NCI-H1092 (cell line): ENCODE measurements around the gene MYH8.

ENCODE experiments used
- DNase-seq: peaks from one replicate; lab custom pipeline; 2025; lab: John Stamatoyannopoulos, UW

MYH8 gene

GRCh38 chr17:10380631-10381408 is 40.9 kb downstream of the MYH8 start:
- no peak for DNase-seq

- DNase-seq = no peak
Observed at GRCh38 chr17:10372906-10373305, 48.8 kb downstream of the MYH8 start, which contains the start of gene MYH13. Gene MYH13 (minus strand): TSS chr17:10373006. CDS start chr17:10364530, 8,476 bp downstream.

- no peak for DNase-seq
Observed at GRCh38 chr17:10370016-10370608, 51.6 kb downstream of the MYH8 start.

GRCh38 chr17:10369239-10369638 is 52.5 kb downstream of the MYH8 start:
- DNase-seq = no peak

- no peak for DNase-seq
Observed at GRCh38 chr17:10368561-10368960, 53.2 kb downstream of the MYH8 start.

GRCh38 chr17:10360578-10360977 is 61.2 kb downstream of the MYH8 start:
- DNase-seq = no peak

- no peak for DNase-seq
Observed at GRCh38 chr17:10357768-10358167, 64.0 kb downstream of the MYH8 start.

GRCh38 chr17:10354651-10355050 is 67.1 kb downstream of the MYH8 start:
- DNase-seq = no peak

- no peak for DNase-seq
Observed at GRCh38 chr17:10352893-10353292, 68.9 kb downstream of the MYH8 start.

- DNase-seq = no peak
Observed at GRCh38 chr17:10349403-10349802, 72.3 kb downstream of the MYH8 start.

- no peak for DNase-seq
Observed at GRCh38 chr17:10344816-10345215, 76.9 kb downstream of the MYH8 start.
